ENCODE measurements around the gene IGSF22. TPM values are rescaled to one million over a fixed set of nuclear protein-coding genes. Genes with fewer than 3 reads are reported as not detected.

IGSF22 gene
- polyA plus RNA-seq, 1 of the 3 experiments (the other 2 are of a cell fraction), result 0.02 TPM

- no peaks in the 10 kb centered on the region for H3K9me2 ChIP-seq
- H4K20me1 ChIP-seq (ENCODE audit: insufficient read depth), result no peaks in the 10 kb centered on the region
- WGBS (ENCODE audit: low lambda C conversion rate), result 80% methylated on average over 5 of the region's 5 CpGs
- peaks cover 8% of the 10 kb centered on the region for H3F3A ChIP-seq (replicated peaks; ENCODE audit: insufficient read depth)
- no peak for DNase-seq
- H2AFZ ChIP-seq (ENCODE audit: low read depth), result no peak overlapping the region
- no peaks in the 10 kb centered on the region for H3K4me1 ChIP-seq (ENCODE audit: control insufficient read depth in 1 of 2, insufficient read depth in 2 of 2, low read depth in 1 of 2, low read length in 1 of 2)
- ChIA-PET CTCF (interaction anchor here (1.5 to 1.6 kb wide), 3 partner anchors 9 to 38 kb away, joined by 4 to 10 read pairs (median 5); no protein-coding TSS in a partner anchor), POLR2A (no interaction called here)
- H3K4me2 ChIP-seq, result no peak overlapping the region
- no peaks in the 10 kb centered on the region for H3K9me3 ChIP-seq
- no peak overlapping the region for H3K9ac ChIP-seq
- TF ChIP-seq GATA2 (CRISPR knock-in tag; IDR thresholded peaks at IDR 0.05) (no peak), ZBTB33 (IDR thresholded peaks at IDR 0.05; ENCODE audit: borderline replicate concordance, low read depth) (no peak), RXRA (IDR thresholded peaks at IDR 0.05; ENCODE audit: borderline replicate concordance, low read depth) (no peak), RFX5 (IDR thresholded peaks at IDR 0.05; ENCODE audit: low read length) (no peak), TEAD4 (IDR thresholded peaks at IDR 0.05; ENCODE audit: borderline replicate concordance, insufficient read depth) (no peak), FOSL2 (IDR thresholded peaks at IDR 0.05; ENCODE audit: borderline replicate concordance, low read depth) (no peak), CHD2 (IDR thresholded peaks at IDR 0.05; ENCODE audit: low read length, partially characterized antibody) (no peak), SIN3A (IDR thresholded peaks at IDR 0.05; ENCODE audit: borderline replicate concordance, low read depth, low read length) (no peak), REST (IDR thresholded peaks at IDR 0.05; ENCODE audit: low read depth, low read length) (no peak), ELF1 (IDR thresholded peaks at IDR 0.05) (no peak), EZH2phosphoT487 (IDR thresholded peaks at IDR 0.05; ENCODE audit: borderline replicate concordance, low read depth) (no peak), PBX3 (IDR thresholded peaks at IDR 0.05) (no peak), POLR2AphosphoS5 (IDR thresholded peaks at IDR 0.05; ENCODE audit: low read depth, low read length) (no peak), GABPA (IDR thresholded peaks at IDR 0.05; ENCODE audit: low read depth) (no peak), NRF1 (IDR thresholded peaks at IDR 0.05; ENCODE audit: low read depth, low read length) (no peak), FOXJ3 (CRISPR knock-in tag; IDR thresholded peaks at IDR 0.05) (no peak), USF1 (IDR thresholded peaks at IDR 0.05; ENCODE audit: borderline replicate concordance, low read depth) (no peak)
- no peak overlapping the region for H3K4me3 ChIP-seq (ENCODE audit: low read depth in 2 of 2, low read length in 1 of 2)
- no peaks in the 10 kb centered on the region for H3K36me3 ChIP-seq (replicated peaks in 1 of 2; ENCODE audit: control insufficient read depth in 1 of 2, insufficient read depth in 2 of 2, low read length in 1 of 2)
- H3K79me2 ChIP-seq (ENCODE audit: insufficient read depth), result no peaks in the 10 kb centered on the region
- H3K27me3 ChIP-seq (ENCODE audit: insufficient read depth), result no peaks in the 10 kb centered on the region; the same call in 1 of the 2 replicates
- H3K27ac ChIP-seq (ENCODE audit: low read depth in 2 of 2, low read length in 1 of 2), result no peak overlapping the region
Observed at GRCh38 chr11:18768978-18769377, 43.0 kb upstream of the IGSF22 start.
